Activated CD4-positive, alpha-beta memory T cell treated with anti-CD3 and anti-CD28 coated beads, Interleukin-2, amount 10 ng/mL, durations not matched to agents 7 days and 5 days (primary cell): ENCODE results near the gene COL6A1. TPM values are rescaled to one million over a fixed set of nuclear protein-coding genes. Genes with fewer than 3 reads are reported as not detected.
A peak's percentile ranks its signal among the peaks of the same experiment; 100 is the strongest.
"Not testable (repeated sequence)": the region's sequence is repeated elsewhere in the genome, so short reads cannot be mapped to it uniquely, and the experiment has no call there.

Source experiments
- CTCF ChIA-PET: fragments of 350-600 bp; sonication (Branson Sonifier 250); formaldehyde crosslinking; loops from one replicate; lab custom pipeline; 2021; ENCODE audit warnings: antibody characterized with exemption, inconsistent platforms; lab: Charles Lee
- POLR2A ChIA-PET: fragments of 350-600 bp; sonication (Branson Sonifier 250); formaldehyde crosslinking; loops from one replicate; lab custom pipeline; 2021; ENCODE audit warnings: antibody characterized with exemption; lab: Charles Lee
- DNase-seq: peaks from one replicate; pipeline ENCODE4 v3.0.0-alpha.2; 2020
- H3K27ac Mint-ChIP-seq: one replicate; pipeline ENCODE4 v1.8.0; 2021; ENCODE audit warnings: mild to moderate bottlenecking, mixed read lengths
- H3K27me3 Mint-ChIP-seq: one replicate; pipeline ENCODE4 v1.8.0; 2021; ENCODE audit warnings: mixed read lengths
- H3K36me3 Mint-ChIP-seq: one replicate; pipeline ENCODE4 v1.8.0; 2021; ENCODE audit warnings: low read depth, mixed read lengths
- H3K4me1 Mint-ChIP-seq: one replicate; pipeline ENCODE4 v1.8.0; 2021; ENCODE audit warnings: mixed read lengths
- H3K4me3 Mint-ChIP-seq: one replicate; pipeline ENCODE4 v1.8.0; 2021; ENCODE audit warnings: mild to moderate bottlenecking, mixed read lengths
- H3K9me3 Mint-ChIP-seq: one replicate; pipeline ENCODE4 v1.8.0; 2021; ENCODE audit warnings: mixed read lengths
- total RNA-seq, 2 experiments: library from RNA; stranded (reverse); gene quantifications; one replicate each; pipeline ENCODE4 v1.2.3, GENCODE V29; 2021

COL6A1 gene
- total RNA-seq, 2 experiments from 2014 or later: 0.08 to 0.33 TPM

DNA sequence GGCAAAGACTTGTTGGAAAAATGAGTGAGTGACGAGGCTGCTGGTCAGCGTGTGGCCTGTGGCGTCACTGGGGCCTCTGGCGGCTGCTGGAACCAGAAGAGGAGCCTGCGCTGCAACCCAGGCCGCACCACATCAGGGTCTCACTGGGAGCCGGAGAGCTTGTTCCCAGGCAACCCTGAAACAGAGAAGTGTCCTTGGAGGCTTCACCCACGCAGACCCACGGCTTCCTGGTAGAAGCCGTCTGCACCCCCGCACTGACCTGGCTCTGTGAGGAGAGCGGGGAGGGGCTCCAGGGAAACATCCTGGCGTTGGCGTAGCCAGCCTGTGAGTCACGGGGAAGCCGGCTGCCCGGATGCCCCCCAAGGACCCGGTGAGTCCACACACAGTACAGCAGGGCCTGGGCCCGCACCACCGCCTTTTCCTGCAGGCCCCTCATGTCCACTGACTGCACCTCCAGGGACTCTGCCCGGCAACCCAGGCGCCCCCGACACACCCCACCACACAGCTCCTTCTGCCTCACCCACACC lies 57.4 kb downstream of the COL6A1 start:
- Mint-ChIP-seq H3K4me3 (no peak overlapping the region), H3K9me3 (no peaks in the 10 kb centered on the region), H3K27ac (no peak overlapping the region), H3K36me3 (no peaks in the 10 kb centered on the region), H3K4me1 (no peaks in the 10 kb centered on the region), H3K27me3 (no peaks in the 10 kb centered on the region)
- DNase-seq: no peak
- POLR2A ChIA-PET: no interaction called here
- CTCF ChIA-PET: no interaction called here

GRCh38 chr21:46039891-46040660 lies 58.5 kb downstream of the COL6A1 start:
- H3K4me3 Mint-ChIP-seq: no peak overlapping the region
- ChIA-PET CTCF (no interaction called here), POLR2A (no interaction called here)
- no peak overlapping the region for H3K27ac Mint-ChIP-seq
- no peaks in the 10 kb centered on the region for H3K4me1 Mint-ChIP-seq
- H3K27me3 Mint-ChIP-seq: peaks cover 2% of the 10 kb centered on the region
- no peaks in the 10 kb centered on the region for H3K9me3 Mint-ChIP-seq
- DNase-seq: no peak
- H3K36me3 Mint-ChIP-seq: no peaks in the 10 kb centered on the region

DNA sequence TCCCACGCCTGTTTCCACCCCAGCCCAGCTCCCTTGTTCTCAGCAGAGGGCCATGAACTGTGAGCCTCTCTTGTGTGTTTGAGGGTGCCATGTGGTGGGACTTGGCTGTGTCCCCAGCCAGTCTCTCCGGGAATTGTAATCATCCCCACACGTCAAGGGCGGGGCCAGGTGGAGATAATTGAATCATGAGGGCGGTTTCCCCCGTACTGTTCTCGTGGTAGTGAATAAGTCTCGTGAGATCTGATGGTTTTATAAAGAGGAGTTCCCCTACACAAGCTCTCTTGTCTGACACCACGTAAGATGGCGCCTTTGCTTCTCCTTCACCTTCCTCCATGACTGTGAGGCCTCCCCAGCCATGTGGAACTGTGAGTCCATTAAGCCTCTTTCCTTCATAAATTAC lies 59.1 kb downstream of the COL6A1 start:
- DNase-seq: no peak
- Mint-ChIP-seq H3K27ac (no peak overlapping the region), H3K27me3 (peaks cover 2% of the 10 kb centered on the region), H3K4me1 (no peaks in the 10 kb centered on the region), H3K9me3 (no peaks in the 10 kb centered on the region), H3K4me3 (no peak overlapping the region), H3K36me3 (no peaks in the 10 kb centered on the region)
- CTCF ChIA-PET: no interaction called here
- POLR2A ChIA-PET: no interaction called here

DNA sequence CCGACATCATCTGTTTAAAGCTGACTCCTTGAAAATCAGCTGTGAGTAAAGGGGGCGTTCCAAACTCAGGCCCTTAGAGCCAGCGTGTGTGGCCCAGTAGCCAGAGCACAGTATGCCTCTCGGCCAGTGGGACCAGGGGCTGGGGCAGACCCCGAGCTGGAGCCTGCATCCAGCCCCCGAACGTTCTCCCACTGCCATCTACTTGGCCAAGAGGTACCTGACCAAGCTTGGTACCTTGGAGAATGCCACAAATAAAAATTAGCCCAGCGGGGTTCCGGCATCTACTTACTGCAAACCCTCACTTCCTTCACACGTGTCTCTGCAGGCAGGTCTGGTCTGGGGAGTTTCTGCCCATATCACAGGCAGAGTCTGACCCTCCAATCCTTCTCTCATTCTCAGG lies 59.6 kb downstream of the COL6A1 start:
- Mint-ChIP-seq H3K27me3 (peaks cover 2% of the 10 kb centered on the region), H3K9me3 (no peaks in the 10 kb centered on the region), H3K36me3 (no peaks in the 10 kb centered on the region), H3K27ac (no peak overlapping the region), H3K4me3 (no peak overlapping the region), H3K4me1 (no peaks in the 10 kb centered on the region)
- CTCF ChIA-PET: no interaction called here
- POLR2A ChIA-PET: no interaction called here
- DNase-seq: no peak

- Mint-ChIP-seq H3K27me3 (peaks cover 2% of the 10 kb centered on the region), H3K27ac (no peak overlapping the region), H3K36me3 (no peaks in the 10 kb centered on the region), H3K4me1 (no peaks in the 10 kb centered on the region), H3K4me3 (no peak overlapping the region), H3K9me3 (no peaks in the 10 kb centered on the region)
- POLR2A ChIA-PET: no interaction called here
- DNase-seq: no peak
- CTCF ChIA-PET: no interaction called here
Observed at GRCh38 chr21:46045154-46045553, 63.6 kb downstream of the COL6A1 start.

GRCh38 chr21:46046471-46046870 lies 64.9 kb downstream of the COL6A1 start:
- Mint-ChIP-seq H3K4me1 (no peaks in the 10 kb centered on the region), H3K4me3 (no peak overlapping the region), H3K27me3 (peaks cover 2% of the 10 kb centered on the region), H3K36me3 (no peaks in the 10 kb centered on the region), H3K27ac (no peak overlapping the region), H3K9me3 (no peaks in the 10 kb centered on the region)
- ChIA-PET CTCF (no interaction called here), POLR2A (no interaction called here)
- DNase-seq: no peak

GRCh38 chr21:46046906-46047305 lies 65.3 kb downstream of the COL6A1 start:
- CTCF ChIA-PET, POLR2A ChIA-PET, H3K36me3 Mint-ChIP-seq, H3K4me3 Mint-ChIP-seq, DNase-seq, H3K27me3 Mint-ChIP-seq, H3K9me3 Mint-ChIP-seq, H3K4me1 Mint-ChIP-seq, H3K27ac Mint-ChIP-seq: not testable (repeated sequence)

- peaks cover under 1% of the 10 kb centered on the region for H3K27me3 Mint-ChIP-seq
Observed at GRCh38 chr21:46048926-46049889, 67.6 kb downstream of the COL6A1 start.

GRCh38 chr21:46049890-46050667 lies 68.5 kb downstream of the COL6A1 start:
- no peak overlapping the region for H3K4me3 Mint-ChIP-seq
- POLR2A ChIA-PET: no interaction called here
- CTCF ChIA-PET: no interaction called here
- no peaks in the 10 kb centered on the region for H3K9me3 Mint-ChIP-seq
- H3K27ac Mint-ChIP-seq: no peak overlapping the region
- H3K36me3 Mint-ChIP-seq: no peaks in the 10 kb centered on the region
- no peaks in the 10 kb centered on the region for H3K27me3 Mint-ChIP-seq
- DNase-seq: peak; percentile 6
- no peaks in the 10 kb centered on the region for H3K4me1 Mint-ChIP-seq

More at GRCh38 chr21:46048926-46049889, 67.6 kb downstream of the COL6A1 start:
- no peaks in the 10 kb centered on the region for H3K4me1 Mint-ChIP-seq
- POLR2A ChIA-PET: no interaction called here
- H3K9me3 Mint-ChIP-seq: no peaks in the 10 kb centered on the region
- H3K36me3 Mint-ChIP-seq: no peaks in the 10 kb centered on the region
- H3K27ac Mint-ChIP-seq: no peak overlapping the region
- H3K4me3 Mint-ChIP-seq: no peak overlapping the region
- CTCF ChIA-PET: interaction anchor here (0.6 kb wide), 1 partner anchor 76 kb away, joined by 3 read pairs; no protein-coding TSS in a partner anchor
- no peak for DNase-seq

- ChIA-PET CTCF (no interaction called here), POLR2A (no interaction called here)
- no peaks in the 10 kb centered on the region for H3K36me3 Mint-ChIP-seq
- no peak overlapping the region for H3K27ac Mint-ChIP-seq
- no peaks in the 10 kb centered on the region for H3K9me3 Mint-ChIP-seq
- no peaks in the 10 kb centered on the region for H3K4me1 Mint-ChIP-seq
- H3K4me3 Mint-ChIP-seq: no peak overlapping the region
- peak; percentile 6 for DNase-seq
- no peaks in the 10 kb centered on the region for H3K27me3 Mint-ChIP-seq
Observed at GRCh38 chr21:46050668-46051378, 69.3 kb downstream of the COL6A1 start.

DNA sequence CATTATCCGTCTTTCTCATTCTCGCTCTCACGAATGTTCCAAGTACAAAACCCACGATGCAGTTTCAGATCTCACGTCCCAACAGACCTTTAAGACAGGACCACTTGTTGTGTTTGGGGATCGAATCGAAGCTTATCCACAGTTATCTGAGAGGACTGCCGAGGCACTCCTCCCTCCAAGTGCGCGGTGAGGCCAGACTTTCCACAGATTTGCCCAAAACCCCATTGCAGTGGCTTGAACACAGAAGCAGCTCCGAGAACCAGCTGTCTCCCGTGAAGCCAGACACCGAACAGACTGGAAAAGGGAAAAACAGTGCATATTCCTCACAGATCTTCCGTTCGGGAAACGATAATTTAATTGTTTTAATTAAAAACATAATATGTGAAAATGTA lies 69.8 kb downstream of the COL6A1 start:
- Mint-ChIP-seq H3K4me3 (no peak overlapping the region), H3K27me3 (no peaks in the 10 kb centered on the region), H3K9me3 (no peaks in the 10 kb centered on the region), H3K27ac (no peak overlapping the region), H3K36me3 (no peaks in the 10 kb centered on the region), H3K4me1 (no peaks in the 10 kb centered on the region)
- ChIA-PET CTCF (no interaction called here), POLR2A (no interaction called here)
- DNase-seq: no peak
